ENCODE data around the gene EBF4.

DNA sequence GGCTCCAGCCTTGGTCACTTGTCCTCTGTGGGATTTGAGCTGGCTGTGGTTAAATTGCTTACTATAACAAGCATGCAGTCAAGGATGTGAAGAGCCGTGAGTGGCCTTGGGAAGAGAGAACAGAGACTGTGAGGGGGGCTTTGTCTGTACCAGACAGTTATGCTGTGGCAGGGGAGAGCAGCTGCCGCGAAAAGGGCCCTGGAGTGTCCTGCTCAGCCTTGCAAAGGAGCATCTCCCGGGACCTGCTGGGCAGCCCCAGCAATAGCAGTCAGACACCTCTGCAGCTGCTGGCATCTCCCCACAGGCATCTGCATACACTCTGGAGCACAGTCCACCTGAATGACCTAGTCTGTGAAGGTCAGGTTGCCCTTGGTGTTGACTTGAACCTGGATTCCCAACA lies 6.3 kb downstream of the EBF4 start:
- TF ChIP-seq EP300 (conservative IDR thresholded peaks at IDR 0.05; ENCODE audit: poor library complexity, severe bottlenecking), result no peak
- no peak for TF ChIP-seq POLR2AphosphoS5 (IDR thresholded peaks at IDR 0.05)
- TF ChIP-seq, protein P1, sequence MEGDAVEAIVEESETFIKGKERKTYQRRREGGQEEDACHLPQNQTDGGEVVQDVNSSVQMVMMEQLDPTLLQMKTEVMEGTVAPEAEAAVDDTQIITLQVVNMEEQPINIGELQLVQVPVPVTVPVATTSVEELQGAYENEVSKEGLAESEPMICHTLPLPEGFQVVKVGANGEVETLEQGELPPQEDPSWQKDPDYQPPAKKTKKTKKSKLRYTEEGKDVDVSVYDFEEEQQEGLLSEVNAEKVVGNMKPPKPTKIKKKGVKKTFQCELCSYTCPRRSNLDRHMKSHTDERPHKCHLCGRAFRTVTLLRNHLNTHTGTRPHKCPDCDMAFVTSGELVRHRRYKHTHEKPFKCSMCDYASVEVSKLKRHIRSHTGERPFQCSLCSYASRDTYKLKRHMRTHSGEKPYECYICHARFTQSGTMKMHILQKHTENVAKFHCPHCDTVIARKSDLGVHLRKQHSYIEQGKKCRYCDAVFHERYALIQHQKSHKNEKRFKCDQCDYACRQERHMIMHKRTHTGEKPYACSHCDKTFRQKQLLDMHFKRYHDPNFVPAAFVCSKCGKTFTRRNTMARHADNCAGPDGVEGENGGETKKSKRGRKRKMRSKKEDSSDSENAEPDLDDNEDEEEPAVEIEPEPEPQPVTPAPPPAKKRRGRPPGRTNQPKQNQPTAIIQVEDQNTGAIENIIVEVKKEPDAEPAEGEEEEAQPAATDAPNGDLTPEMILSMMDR (IDR thresholded peaks at IDR 0.05; ENCODE audit: poor library complexity, severe bottlenecking), result no peak
- TF ChIP-seq EZH2 (IDR thresholded peaks at IDR 0.05; ENCODE audit: borderline replicate concordance, insufficient read depth, low read length, poor library complexity, severe bottlenecking), result no peak
- TF ChIP-seq RAD21 (conservative IDR thresholded peaks at IDR 0.05), result no peak
- no peak for TF ChIP-seq SMC3 (conservative IDR thresholded peaks at IDR 0.05; ENCODE audit: poor library complexity)
- TF ChIP-seq MXI1 (conservative IDR thresholded peaks at IDR 0.05; ENCODE audit: poor library complexity, severe bottlenecking), result no peak
- no peak for TF ChIP-seq REST (IDR thresholded peaks at IDR 0.05; ENCODE audit: borderline replicate concordance)
- no peak for TF ChIP-seq TAF1 (IDR thresholded peaks at IDR 0.05; ENCODE audit: low read depth)

Data from neural cell (in vitro differentiated cells).